ENCODE results near the gene KCNK7. TPM values are rescaled to one million over a fixed set of nuclear protein-coding genes. Genes with fewer than 3 reads are reported as not detected.
A peak's percentile ranks its signal among the peaks of the same experiment; 100 is the strongest.

KCNK7 gene
- total RNA-seq, 2 donors from 2014 or later, result 0.39 TPM; not detected in 1

- DNase-seq (ENCODE audit: low spot score), result no peak
- Histone ChIP-seq H3K36me3 (peaks cover 54% of the 10 kb centered on the region), H3K9me3 (no peaks in the 10 kb centered on the region), H3K4me1 (peaks cover 0 to 19% of the 10 kb centered on the region in 2 donors), H3K27ac (no peak overlapping the region), H3K27me3 (no peaks in the 10 kb centered on the region), H3K4me3 (no peak overlapping the region)
- no peak for TF ChIP-seq CTCF (IDR thresholded peaks at IDR 0.05)
These were observed 23.8 kb upstream of the KCNK7 start for GRCh38 chr11:65619281-65619928.

- Histone ChIP-seq H3K36me3 (peaks cover 48% of the 10 kb centered on the region), H3K27ac (no peak overlapping the region), H3K9me3 (no peaks in the 10 kb centered on the region), H3K4me1 (peaks cover 0 to 19% of the 10 kb centered on the region in 2 donors), H3K27me3 (no peaks in the 10 kb centered on the region), H3K4me3 (no peak overlapping the region)
- TF ChIP-seq CTCF (IDR thresholded peaks at IDR 0.05), result no peak
- DNase-seq (ENCODE audit: low spot score), result no peak
These were observed 23.2 kb upstream of the KCNK7 start for GRCh38 chr11:65618763-65619162.

- Histone ChIP-seq H3K36me3 (peaks cover 44% of the 10 kb centered on the region), H3K4me1 (peaks cover 0 to 25% of the 10 kb centered on the region in 2 donors), H3K27me3 (no peaks in the 10 kb centered on the region), H3K9me3 (no peaks in the 10 kb centered on the region), H3K27ac (no peak overlapping the region), H3K4me3 (no peak overlapping the region)
- DNase-seq (ENCODE audit: low spot score), result no peak
- TF ChIP-seq CTCF (IDR thresholded peaks at IDR 0.05), result no peak
These were observed 22.6 kb upstream of the KCNK7 start for GRCh38 chr11:65617990-65618751.

- DNase-seq (ENCODE audit: low spot score), result no peak
- TF ChIP-seq CTCF (IDR thresholded peaks at IDR 0.05), result no peak
- Histone ChIP-seq H3K9me3 (no peaks in the 10 kb centered on the region), H3K4me3 (no peak overlapping the region), H3K27me3 (no peaks in the 10 kb centered on the region), H3K36me3 (peaks cover 44% of the 10 kb centered on the region), H3K4me1 (peaks cover 0 to 34% of the 10 kb centered on the region in 2 donors), H3K27ac (no peak overlapping the region)
These were observed 21.7 kb upstream of the KCNK7 start for GRCh38 chr11:65617136-65617850.

- no peaks in the 10 kb centered on the region for H3K27me3 ChIP-seq
- peak overlapping the region in 1 of 2 donors; percentile 89 for H3K27ac ChIP-seq
- H3K9me3 ChIP-seq, result no peaks in the 10 kb centered on the region
- H3K4me3 ChIP-seq, result peak overlapping the region; percentile 92 to 99
- TF ChIP-seq CTCF (IDR thresholded peaks at IDR 0.05), result no peak
- H3K36me3 ChIP-seq, result peaks cover 44% of the 10 kb centered on the region
- DNase-seq (ENCODE audit: low spot score), result no peak
- H3K4me1 ChIP-seq, result peaks cover 0 to 41% of the 10 kb centered on the region in 2 donors
These were observed 21.0 kb upstream of the KCNK7 start for GRCh38 chr11:65616575-65617001.

Measured in right atrium auricular region (tissue), 2 donors.